Esophagus muscularis mucosa (tissue), 4 donors: ENCODE results near the gene FTO.

Source experiments
- CTCF ChIP-seq, 3 experiments: fragments of 200-600 bp in 2 of 3; fragments of 450-650 bp in 1 of 3; sonication (generic) in 2 of 3; IDR thresholded peaks; one replicate each; pipeline ENCODE4 v1.5.1; 2017 to 2019; ENCODE audit warnings: antibody characterized with exemption in 3 of 3, mild to moderate bottlenecking in 2 of 3, moderate library complexity in 1 of 3
- EP300 ChIP-seq: sonication (generic); formaldehyde crosslinking; IDR thresholded peaks from one replicate; pipeline ENCODE4 v1.6.1; 2017; ENCODE audit warnings: antibody characterized with exemption
- POLR2AphosphoS5 ChIP-seq, 2 donors: sonication (generic); formaldehyde crosslinking; IDR thresholded peaks; one replicate each; pipeline ENCODE4 v1.6.1; 2017; ENCODE audit warnings: antibody characterized with exemption in 2 of 2

- TF ChIP-seq CTCF (IDR thresholded peaks at IDR 0.05) (no peak), POLR2AphosphoS5 (IDR thresholded peaks at IDR 0.05) (no peak), EP300 (no peak)
These were observed 329.8 kb downstream of the FTO start for GRCh38 chr16:54033747-54034146.
